PC-9 (cell line): ENCODE data around the gene ZNF687. TPM values are rescaled to one million over a fixed set of nuclear protein-coding genes. Genes with fewer than 3 reads are reported as not detected.

ENCODE experiments used
- BruUV-seq: library from RNA; stranded (reverse); fragments of 400-500 nt; replicated peaks from 2 replicates; lab custom pipeline; 2021; lab: Mats Ljungman, UMichigan
- CTCF ChIA-PET: fragments of 300-600 bp; sonication (Branson Sonifier 250); formaldehyde crosslinking; loops from one replicate; lab custom pipeline; 2022; ENCODE audit warnings: antibody characterized with exemption; lab: Charles Lee
- POLR2A ChIA-PET: fragments of 300-600 bp; sonication (Branson Sonifier 250); formaldehyde crosslinking; loops from one replicate; lab custom pipeline; 2022; ENCODE audit warnings: antibody characterized with exemption; ENCODE audit not compliant: unreplicated experiment; lab: Charles Lee
- DNase-seq, 2 experiments: peaks; one replicate each; pipeline versions ENCODE4 v3.0.0 to v3.0.0-alpha.2; 2015 to 2022; ENCODE audit warnings: mixed read lengths in 1 of 2
- H2AFZ ChIP-seq: fragments of 200-600 bp; sonication (generic); 2 replicates; pipeline ENCODE4 v1.8.1; 2017; ENCODE audit warnings: antibody characterized with exemption
- H3F3A ChIP-seq: fragments of 200-600 bp; sonication (generic); 2 replicates; pipeline ENCODE4 v1.8.1; 2017; ENCODE audit warnings: antibody characterized with exemption, mild to moderate bottlenecking, low read depth; ENCODE audit not compliant: insufficient read depth
- H3K27ac ChIP-seq: fragments of 200-600 bp; sonication (generic); 2 replicates; pipeline ENCODE4 v1.6.1; 2016; ENCODE audit warnings: mixed run types
- H3K27me3 ChIP-seq: fragments of 200-600 bp; sonication (generic); 2 replicates; pipeline ENCODE4 v1.6.1; 2016; ENCODE audit warnings: low read depth, mixed run types; ENCODE audit not compliant: insufficient read depth
- H3K36me3 ChIP-seq: fragments of 200-600 bp; sonication (generic); 2 replicates; pipeline ENCODE4 v1.6.1; 2016; ENCODE audit warnings: low read depth, mixed run types
- H3K4me1 ChIP-seq: fragments of 200-600 bp; sonication (generic); replicated peaks from 2 replicates; pipeline ENCODE4 v1.6.1; 2016; ENCODE audit warnings: mixed run types; ENCODE audit not compliant: insufficient read depth
- H3K4me2 ChIP-seq: fragments of 200-600 bp; sonication (generic); 2 replicates; pipeline ENCODE4 v1.6.1; 2017; ENCODE audit warnings: mixed run types
- H3K4me3 ChIP-seq: fragments of 200-600 bp; sonication (generic); 2 replicates; pipeline ENCODE4 v1.6.1; 2016; ENCODE audit warnings: mixed run types
- H3K79me2 ChIP-seq: fragments of 200-600 bp; sonication (generic); 2 replicates; pipeline ENCODE4 v1.6.1; 2017; ENCODE audit warnings: low read depth, mixed run types
- H3K9me2 ChIP-seq: fragments of 200-600 bp; sonication (generic); 2 replicates; pipeline ENCODE4 v1.8.1; 2017; ENCODE audit warnings: mild to moderate bottlenecking; ENCODE audit not compliant: insufficient read depth
- H3K9me3 ChIP-seq: fragments of 200-600 bp; sonication (generic); 2 replicates; pipeline ENCODE4 v1.8.1; 2016; ENCODE audit warnings: low read depth; ENCODE audit not compliant: insufficient read depth
- H4K20me1 ChIP-seq: fragments of 200-600 bp; sonication (generic); 2 replicates; pipeline ENCODE4 v1.8.1; 2017; ENCODE audit not compliant: insufficient read depth
- CTCF ChIP-seq: fragments of 200-600 bp; sonication (generic); conservative IDR thresholded peaks from 2 replicates; pipeline ENCODE4 v1.6.1; 2017; ENCODE audit warnings: mixed run types, antibody characterized with exemption, mild to moderate bottlenecking, moderate library complexity
- EZH2 ChIP-seq: fragments of 200-600 bp; sonication (generic); IDR thresholded peaks from 2 replicates; pipeline ENCODE4 v1.8.0; 2017; ENCODE audit warnings: antibody characterized with exemption, low read depth
- intact Hi-C: fragments of 100-400 bp; cut with micrococcal nuclease; formaldehyde crosslinking; loops from one replicate; pipeline ENCODE4 v1.10.0; 2022; ENCODE audit not compliant: unreplicated experiment
- total RNA-seq: library from RNA; stranded (reverse); gene quantifications from 2 replicates; pipeline ENCODE4 v1.2.3, GENCODE V29; 2021

ZNF687 gene
- total RNA-seq, 1 experiment from 2014 or later, result 26.6 TPM

GRCh38 chr1:151325231-151325630, 43.1 kb downstream of the ZNF687 start:
- Histone ChIP-seq H3K4me3 (no peak overlapping the region), H4K20me1 (no peaks in the 10 kb centered on the region; the same call in 1 of the 2 replicates), H3K9me2 (no peaks in the 10 kb centered on the region), H3K4me1 (peaks cover 20% of the 10 kb centered on the region), H3K27ac (no peak overlapping the region), H3K9me3 (no peaks in the 10 kb centered on the region), H2AFZ (no peak overlapping the region), H3K4me2 (peak overlapping the region; percentile 90), H3K79me2 (peaks cover 27% of the 10 kb centered on the region), H3K36me3 (peaks cover 11% of the 10 kb centered on the region; the same call in 1 of the 2 replicates), H3K27me3 (no peaks in the 10 kb centered on the region), H3F3A (peaks cover 6% of the 10 kb centered on the region; the same call in 1 of the 2 replicates)
- intact Hi-C loops, result no loop called here
- ChIA-PET CTCF (no interaction called here), POLR2A (no interaction called here)
- no peak for DNase-seq
- no TSS peak for BruUV-seq
- no peak for TF ChIP-seq EZH2
- no peak for TF ChIP-seq CTCF

GRCh38 chr1:151325646-151326429, 43.7 kb downstream of the ZNF687 start:
- no peak for TF ChIP-seq CTCF
- TF ChIP-seq EZH2, result no peak
- Histone ChIP-seq H3K4me2 (peak overlapping the region; percentile 90), H4K20me1 (no peaks in the 10 kb centered on the region; the same call in 1 of the 2 replicates), H3K9me3 (no peaks in the 10 kb centered on the region), H3K27ac (no peak overlapping the region), H3K4me1 (peaks cover 20% of the 10 kb centered on the region), H3K9me2 (no peaks in the 10 kb centered on the region), H3K36me3 (peaks cover 11% of the 10 kb centered on the region; the same call in 1 of the 2 replicates), H3K4me3 (peak overlapping the region; percentile 74; the same call in 1 of the 2 replicates), H3F3A (peaks cover 6% of the 10 kb centered on the region; the same call in 1 of the 2 replicates), H3K27me3 (no peaks in the 10 kb centered on the region), H3K79me2 (peaks cover 27% of the 10 kb centered on the region), H2AFZ (no peak overlapping the region)
- ChIA-PET CTCF (interaction anchor here (1.9 to 2.6 kb wide), 2 partner anchors 15 to 25 kb away, joined by 4 to 14 read pairs; no protein-coding TSS in a partner anchor), POLR2A (interaction anchor here (0.6 to 1.9 kb wide), 4 partner anchors 9 to 673 kb away, joined by 4 to 18 read pairs (median 6); no protein-coding TSS in a partner anchor)
- BruUV-seq, result TSS peak; percentile 49
- intact Hi-C loops, result no loop called here
- DNase-seq, result peak in 1 of 2 experiments; percentile 38

GRCh38 chr1:151326619-151327222, 44.6 kb downstream of the ZNF687 start:
- Histone ChIP-seq H3K36me3 (peaks cover 11% of the 10 kb centered on the region; the same call in 1 of the 2 replicates), H3K79me2 (peaks cover 27% of the 10 kb centered on the region), H3K4me2 (peak overlapping the region; percentile 90), H4K20me1 (no peaks in the 10 kb centered on the region; the same call in 1 of the 2 replicates), H3K9me2 (no peaks in the 10 kb centered on the region), H3K27ac (peak overlapping the region; percentile 80; the same call in 1 of the 2 replicates), H3K4me1 (peaks cover 20% of the 10 kb centered on the region), H2AFZ (peak overlapping the region; percentile 97; the same call in 1 of the 2 replicates), H3F3A (peaks cover 6% of the 10 kb centered on the region; the same call in 1 of the 2 replicates), H3K4me3 (peak overlapping the region; percentile 74), H3K9me3 (no peaks in the 10 kb centered on the region), H3K27me3 (no peaks in the 10 kb centered on the region)
- no TSS peak for BruUV-seq
- CTCF ChIA-PET, result interaction anchor here (0.6 to 2.6 kb wide), 3 partner anchors 14 to 1140 kb away, joined by 4 to 14 read pairs (median 5); no protein-coding TSS in a partner anchor
- TF ChIP-seq EZH2 (no peak), CTCF (no peak)
- DNase-seq, result peak in 1 of 2 experiments; percentile 33
- intact Hi-C loops, result no loop called here
- POLR2A ChIA-PET, result interaction anchor here (0.5 to 1.9 kb wide), 7 partner anchors 10 to 672 kb away, joined by 3 to 31 read pairs (median 6); partner anchors contain the start of genes PSMD4 and ZNF687
